K562 (cell line): ENCODE data around the gene ARR3. TPM values are rescaled to one million over a fixed set of nuclear protein-coding genes. Genes with fewer than 3 reads are reported as not detected.

Experiments
- DNMT1 ChIP-seq: fragments of 450-650 bp; IDR thresholded peaks from 2 replicates; pipeline ENCODE4 v1.6.1; 2016; ENCODE audit warnings: antibody characterized with exemption, mild to moderate bottlenecking
- GTF2A2 ChIP-seq: IDR thresholded peaks from 2 replicates; pipeline ENCODE4 v1.6.1; 2016; ENCODE audit warnings: mild to moderate bottlenecking, missing genetic modification characterization, missing compliant biosample characterization
- SNRNP70 ChIP-seq: fragments of 200-400 bp; formaldehyde crosslinking; optimal IDR thresholded peaks from 2 replicates; pipeline ENCODE3; 2017; ENCODE audit warnings: low read depth, low read length
- TAF15 ChIP-seq: fragments of 200-400 bp; formaldehyde crosslinking; IDR thresholded peaks from 2 replicates; pipeline ENCODE4 v1.6.1; 2017; ENCODE audit warnings: mild to moderate bottlenecking, low read depth, low read length, moderate library complexity
- YBX1 ChIP-seq: fragments of 450-650 bp; IDR thresholded peaks from 2 replicates; pipeline ENCODE4 v1.7.1; 2016; ENCODE audit warnings: mild to moderate bottlenecking
- ZNF436 ChIP-seq: fragments of 250-450, 450-650 bp; sonication (Bioruptor Pico); formaldehyde crosslinking; IDR thresholded peaks from 2 replicates; pipeline ENCODE4 v1.7.0; 2020; ENCODE audit warnings: mild to moderate bottlenecking
- ZNF586 ChIP-seq: fragments of 450-650 bp; formaldehyde crosslinking; conservative IDR thresholded peaks from 2 replicates; pipeline ENCODE4 v1.4.0; 2020; ENCODE audit warnings: mild to moderate bottlenecking, moderate library complexity
- polyA plus RNA-seq, 8 experiments: library from polyadenylated mRNA; depleted of rRNA in 4 of 8; stranded (reverse) in 5 of 8; unstranded in 3 of 8; fragments of >200 nt; fragmentation: Nextera tagmentation in 2 of 8; fragmentation: Illumina TruSeq in 1 of 8; extraction: Ambion mirVana in 2 of 8; extraction: Trizol in 1 of 8; gene quantifications; 2 replicates each; pipeline versions ENCODE4 v1.2.1 to v1.2.3, GENCODE V29; 2011 to 2014; ENCODE audit warnings: inconsistent platforms in 1 of 8, missing spikeins in 1 of 8
- total RNA-seq, 7 experiments: library from RNA; depleted of rRNA in 6 of 7; stranded (reverse); fragments of >200 nt in 6 of 7; fragmentation: Illumina TruSeq in 2 of 7; extraction: Trizol in 2 of 7; gene quantifications; 2 replicates each; pipeline versions ENCODE4 v1.2.1 to v1.2.3, GENCODE V29; 2011 to 2021; ENCODE audit warnings: low replicate concordance in 1 of 7
- TF ChIP-seq, protein P1 (sequence below), 2 experiments: fragments of 450-650 bp; formaldehyde crosslinking in 1 of 2; IDR thresholded peaks; 2 replicates each; pipeline versions ENCODE4 v1.4.0 to v1.6.1; 2014 to 2020; ENCODE audit warnings: mild to moderate bottlenecking in 2 of 2, borderline replicate concordance in 1 of 2, low read depth in 1 of 2
- TF ChIP-seq, protein P2 (sequence below): sonication (generic); IDR thresholded peaks from 2 replicates; pipeline ENCODE4 v1.6.1; 2016

The ARR3 gene
- total and polyA plus RNA-seq, 9 of the 15 experiments (the other 6 are each of a cell fraction or from before 2014, with no cell fraction given): not detected

DNA sequence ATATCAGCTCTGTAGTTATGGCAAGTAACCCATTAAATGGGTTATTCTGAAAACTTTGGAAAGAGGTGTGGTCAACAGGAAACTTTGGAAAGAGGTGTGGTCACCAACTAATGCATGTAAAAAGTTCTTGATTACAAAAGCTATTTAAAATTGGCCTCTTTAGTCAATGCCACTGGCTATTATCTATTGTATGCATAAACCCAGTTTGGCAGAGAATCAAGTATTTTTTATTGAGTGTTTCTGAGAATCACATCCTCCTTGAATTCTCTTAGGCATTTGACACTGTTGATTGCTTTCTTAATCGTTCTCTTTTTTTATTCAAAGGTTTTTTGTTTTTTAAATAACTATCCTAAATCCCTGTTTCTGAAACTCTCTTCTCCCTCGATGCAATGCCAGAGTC lies 15.6 kb upstream of the ARR3 start (continued):
- TF ChIP-seq, protein P1, sequence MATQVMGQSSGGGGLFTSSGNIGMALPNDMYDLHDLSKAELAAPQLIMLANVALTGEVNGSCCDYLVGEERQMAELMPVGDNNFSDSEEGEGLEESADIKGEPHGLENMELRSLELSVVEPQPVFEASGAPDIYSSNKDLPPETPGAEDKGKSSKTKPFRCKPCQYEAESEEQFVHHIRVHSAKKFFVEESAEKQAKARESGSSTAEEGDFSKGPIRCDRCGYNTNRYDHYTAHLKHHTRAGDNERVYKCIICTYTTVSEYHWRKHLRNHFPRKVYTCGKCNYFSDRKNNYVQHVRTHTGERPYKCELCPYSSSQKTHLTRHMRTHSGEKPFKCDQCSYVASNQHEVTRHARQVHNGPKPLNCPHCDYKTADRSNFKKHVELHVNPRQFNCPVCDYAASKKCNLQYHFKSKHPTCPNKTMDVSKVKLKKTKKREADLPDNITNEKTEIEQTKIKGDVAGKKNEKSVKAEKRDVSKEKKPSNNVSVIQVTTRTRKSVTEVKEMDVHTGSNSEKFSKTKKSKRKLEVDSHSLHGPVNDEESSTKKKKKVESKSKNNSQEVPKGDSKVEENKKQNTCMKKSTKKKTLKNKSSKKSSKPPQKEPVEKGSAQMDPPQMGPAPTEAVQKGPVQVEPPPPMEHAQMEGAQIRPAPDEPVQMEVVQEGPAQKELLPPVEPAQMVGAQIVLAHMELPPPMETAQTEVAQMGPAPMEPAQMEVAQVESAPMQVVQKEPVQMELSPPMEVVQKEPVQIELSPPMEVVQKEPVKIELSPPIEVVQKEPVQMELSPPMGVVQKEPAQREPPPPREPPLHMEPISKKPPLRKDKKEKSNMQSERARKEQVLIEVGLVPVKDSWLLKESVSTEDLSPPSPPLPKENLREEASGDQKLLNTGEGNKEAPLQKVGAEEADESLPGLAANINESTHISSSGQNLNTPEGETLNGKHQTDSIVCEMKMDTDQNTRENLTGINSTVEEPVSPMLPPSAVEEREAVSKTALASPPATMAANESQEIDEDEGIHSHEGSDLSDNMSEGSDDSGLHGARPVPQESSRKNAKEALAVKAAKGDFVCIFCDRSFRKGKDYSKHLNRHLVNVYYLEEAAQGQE (IDR thresholded peaks at IDR 0.05; ENCODE audit: borderline replicate concordance): no peak
- TF ChIP-seq, protein P1 (CRISPR knock-in tag; IDR thresholded peaks at IDR 0.05; ENCODE audit: low read depth): no peak
- TF ChIP-seq GTF2A2 (tag): no peak
- TF ChIP-seq SNRNP70: no peak
- no peak for TF ChIP-seq YBX1
- TF ChIP-seq ZNF586: no peak
- no peak for TF ChIP-seq TAF15
- TF ChIP-seq ZNF436 (CRISPR knock-in tag): no peak
- TF ChIP-seq, protein P2, sequence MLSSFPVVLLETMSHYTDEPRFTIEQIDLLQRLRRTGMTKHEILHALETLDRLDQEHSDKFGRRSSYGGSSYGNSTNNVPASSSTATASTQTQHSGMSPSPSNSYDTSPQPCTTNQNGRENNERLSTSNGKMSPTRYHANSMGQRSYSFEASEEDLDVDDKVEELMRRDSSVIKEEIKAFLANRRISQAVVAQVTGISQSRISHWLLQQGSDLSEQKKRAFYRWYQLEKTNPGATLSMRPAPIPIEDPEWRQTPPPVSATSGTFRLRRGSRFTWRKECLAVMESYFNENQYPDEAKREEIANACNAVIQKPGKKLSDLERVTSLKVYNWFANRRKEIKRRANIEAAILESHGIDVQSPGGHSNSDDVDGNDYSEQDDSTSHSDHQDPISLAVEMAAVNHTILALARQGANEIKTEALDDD: no peak
- TF ChIP-seq DNMT1: no peak
